GM12878 (cell line): ENCODE results near the gene GNA14.

Experiments used
- CBFB ChIP-seq: IDR thresholded peaks from 2 replicates; pipeline ENCODE4 v1.6.1; 2016; ENCODE audit warnings: antibody characterized with exemption, low read depth
- FOXM1 ChIP-seq: IDR thresholded peaks from 2 replicates; pipeline ENCODE4 v1.6.1; 2012; ENCODE audit warnings: low read depth, mild to moderate bottlenecking, inconsistent platforms, low read length, moderate library complexity
- GATAD2B ChIP-seq: fragments of 450-650 bp; conservative IDR thresholded peaks from 2 replicates; pipeline ENCODE4 v1.6.1; 2017; ENCODE audit warnings: low read depth, mild to moderate bottlenecking, moderate library complexity
- SIX5 ChIP-seq: IDR thresholded peaks from 2 replicates; pipeline ENCODE4 v1.6.1; 2011; ENCODE audit warnings: mild to moderate bottlenecking, low read depth, low read length, moderate library complexity; ENCODE audit not compliant: severe bottlenecking
- YY1 ChIP-seq: IDR thresholded peaks from 2 replicates; pipeline ENCODE4 v1.6.1; 2011; ENCODE audit warnings: low read depth, mild to moderate bottlenecking, low read length
- TF ChIP-seq, protein P1 (sequence below): fragments of 150-350 bp; IDR thresholded peaks from 2 replicates; pipeline ENCODE4 v1.6.1; 2016; ENCODE audit warnings: low read depth, low read length
- TF ChIP-seq, protein P2 (sequence below), 3 experiments: IDR thresholded peaks in 2 of 3; conservative IDR thresholded peaks in 1 of 3; 2 replicates each; pipeline ENCODE4 v1.5.1; 2011; ENCODE audit warnings: low read depth in 3 of 3, low read length in 3 of 3, mild to moderate bottlenecking in 3 of 3, control low read depth in 2 of 3, moderate library complexity in 2 of 3, inconsistent platforms in 1 of 3, mixed read lengths in 1 of 3; ENCODE audit not compliant: control insufficient read depth in 2 of 3, insufficient read depth in 1 of 3; ENCODE audit errors: extremely low read depth in 1 of 3

DNA sequence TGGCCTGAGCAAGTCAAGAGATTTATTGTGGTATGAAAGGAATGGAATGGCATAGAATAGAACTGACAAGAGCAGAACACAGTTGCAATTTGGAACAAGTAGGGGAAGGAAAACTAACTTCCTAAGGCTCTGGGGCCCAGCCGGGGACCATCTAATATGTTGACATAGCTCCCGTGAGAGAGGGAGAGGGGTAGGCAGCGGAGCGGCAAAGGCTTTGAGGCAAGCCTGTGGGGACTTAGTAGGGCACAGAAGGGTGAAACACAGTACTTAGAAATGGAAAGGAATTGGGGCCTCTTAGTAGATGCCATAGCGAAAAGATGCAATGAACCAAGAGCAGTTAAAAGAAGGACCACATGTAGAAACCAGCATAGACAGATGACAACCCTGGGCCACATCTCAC lies 11.8 kb upstream of the GNA14 start:
- TF ChIP-seq YY1 (no peak), FOXM1 (no peak), SIX5 (no peak), GATAD2B (no peak), CBFB (no peak)
- TF ChIP-seq, protein P1, sequence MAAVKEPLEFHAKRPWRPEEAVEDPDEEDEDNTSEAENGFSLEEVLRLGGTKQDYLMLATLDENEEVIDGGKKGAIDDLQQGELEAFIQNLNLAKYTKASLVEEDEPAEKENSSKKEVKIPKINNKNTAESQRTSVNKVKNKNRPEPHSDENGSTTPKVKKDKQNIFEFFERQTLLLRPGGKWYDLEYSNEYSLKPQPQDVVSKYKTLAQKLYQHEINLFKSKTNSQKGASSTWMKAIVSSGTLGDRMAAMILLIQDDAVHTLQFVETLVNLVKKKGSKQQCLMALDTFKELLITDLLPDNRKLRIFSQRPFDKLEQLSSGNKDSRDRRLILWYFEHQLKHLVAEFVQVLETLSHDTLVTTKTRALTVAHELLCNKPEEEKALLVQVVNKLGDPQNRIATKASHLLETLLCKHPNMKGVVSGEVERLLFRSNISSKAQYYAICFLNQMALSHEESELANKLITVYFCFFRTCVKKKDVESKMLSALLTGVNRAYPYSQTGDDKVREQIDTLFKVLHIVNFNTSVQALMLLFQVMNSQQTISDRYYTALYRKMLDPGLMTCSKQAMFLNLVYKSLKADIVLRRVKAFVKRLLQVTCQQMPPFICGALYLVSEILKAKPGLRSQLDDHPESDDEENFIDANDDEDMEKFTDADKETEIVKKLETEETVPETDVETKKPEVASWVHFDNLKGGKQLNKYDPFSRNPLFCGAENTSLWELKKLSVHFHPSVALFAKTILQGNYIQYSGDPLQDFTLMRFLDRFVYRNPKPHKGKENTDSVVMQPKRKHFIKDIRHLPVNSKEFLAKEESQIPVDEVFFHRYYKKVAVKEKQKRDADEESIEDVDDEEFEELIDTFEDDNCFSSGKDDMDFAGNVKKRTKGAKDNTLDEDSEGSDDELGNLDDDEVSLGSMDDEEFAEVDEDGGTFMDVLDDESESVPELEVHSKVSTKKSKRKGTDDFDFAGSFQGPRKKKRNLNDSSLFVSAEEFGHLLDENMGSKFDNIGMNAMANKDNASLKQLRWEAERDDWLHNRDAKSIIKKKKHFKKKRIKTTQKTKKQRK: no peak
- TF ChIP-seq, protein P2, sequence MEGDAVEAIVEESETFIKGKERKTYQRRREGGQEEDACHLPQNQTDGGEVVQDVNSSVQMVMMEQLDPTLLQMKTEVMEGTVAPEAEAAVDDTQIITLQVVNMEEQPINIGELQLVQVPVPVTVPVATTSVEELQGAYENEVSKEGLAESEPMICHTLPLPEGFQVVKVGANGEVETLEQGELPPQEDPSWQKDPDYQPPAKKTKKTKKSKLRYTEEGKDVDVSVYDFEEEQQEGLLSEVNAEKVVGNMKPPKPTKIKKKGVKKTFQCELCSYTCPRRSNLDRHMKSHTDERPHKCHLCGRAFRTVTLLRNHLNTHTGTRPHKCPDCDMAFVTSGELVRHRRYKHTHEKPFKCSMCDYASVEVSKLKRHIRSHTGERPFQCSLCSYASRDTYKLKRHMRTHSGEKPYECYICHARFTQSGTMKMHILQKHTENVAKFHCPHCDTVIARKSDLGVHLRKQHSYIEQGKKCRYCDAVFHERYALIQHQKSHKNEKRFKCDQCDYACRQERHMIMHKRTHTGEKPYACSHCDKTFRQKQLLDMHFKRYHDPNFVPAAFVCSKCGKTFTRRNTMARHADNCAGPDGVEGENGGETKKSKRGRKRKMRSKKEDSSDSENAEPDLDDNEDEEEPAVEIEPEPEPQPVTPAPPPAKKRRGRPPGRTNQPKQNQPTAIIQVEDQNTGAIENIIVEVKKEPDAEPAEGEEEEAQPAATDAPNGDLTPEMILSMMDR (IDR thresholded peaks at IDR 0.05 in 2 of 3, conservative IDR thresholded peaks at IDR 0.05 in 1 of 3; ENCODE audit: control insufficient read depth in 2 of 3, extremely low read depth in 1 of 3, insufficient read depth in 1 of 3, low read depth in 3 of 3, low read length in 3 of 3): no peak
